Smooth muscle cell (in vitro differentiated cells): ENCODE results near the gene IDS. TPM values are rescaled to one million over a fixed set of nuclear protein-coding genes. Genes with fewer than 3 reads are reported as not detected.
A peak's percentile ranks its signal among the peaks of the same experiment; 100 is the strongest.
"Not testable (repeated sequence)": the region's sequence is repeated elsewhere in the genome, so short reads cannot be mapped to it uniquely, and the experiment has no call there.

Source experiments
- DNase-seq: peaks from one replicate; lab custom pipeline; 2025; ENCODE audit not compliant: unreplicated experiment; lab: John Stamatoyannopoulos, UW
- H2AFZ ChIP-seq: fragments of 200-600 bp; sonication (generic); 2 replicates; pipeline ENCODE4 v1.6.0; 2016; ENCODE audit warnings: antibody characterized with exemption, low read depth, mild to moderate bottlenecking
- H3F3A ChIP-seq: fragments of 200-600 bp; sonication (generic); 2 replicates; pipeline ENCODE4 v1.6.0; 2017; ENCODE audit warnings: antibody characterized with exemption, low read depth
- H3K27ac ChIP-seq: fragments of 200-600 bp; sonication (generic); 2 replicates; pipeline ENCODE4 v1.5.1; 2016; ENCODE audit warnings: low read depth, mild to moderate bottlenecking
- H3K27me3 ChIP-seq: fragments of 200-600 bp; sonication (generic); 2 replicates; pipeline ENCODE4 v1.6.1; 2016; ENCODE audit warnings: low read depth, mild to moderate bottlenecking
- H3K36me3 ChIP-seq: fragments of 200-600 bp; sonication (generic); 2 replicates; pipeline ENCODE4 v1.5.1; 2016; ENCODE audit warnings: low read depth
- H3K4me1 ChIP-seq: fragments of 200-600 bp; sonication (generic); 2 replicates; pipeline ENCODE4 v1.5.1; 2016; ENCODE audit warnings: low read depth
- H3K4me2 ChIP-seq: fragments of 200-600 bp; sonication (generic); 2 replicates; pipeline ENCODE4 v1.6.0; 2016; ENCODE audit warnings: mild to moderate bottlenecking
- H3K4me3 ChIP-seq: fragments of 200-600 bp; sonication (generic); 2 replicates; pipeline ENCODE4 v1.5.1; 2016; ENCODE audit warnings: mild to moderate bottlenecking
- H3K79me2 ChIP-seq: fragments of 200-600 bp; sonication (generic); 2 replicates; pipeline ENCODE4 v1.6.0; 2016; ENCODE audit warnings: low read depth, mild to moderate bottlenecking
- H3K9ac ChIP-seq: fragments of 200-600 bp; sonication (generic); 2 replicates; pipeline ENCODE4 v1.6.0; 2016; ENCODE audit warnings: low read depth
- H3K9me3 ChIP-seq: fragments of 200-600 bp; sonication (generic); replicated peaks from 2 replicates; pipeline ENCODE4 v1.5.1; 2016; ENCODE audit warnings: low read depth
- H4K20me1 ChIP-seq: fragments of 200-600 bp; sonication (generic); 2 replicates; pipeline ENCODE4 v1.6.0; 2016; ENCODE audit warnings: low read depth
- WGBS: methylation state at CpG from one replicate; pipeline ENCODE4 v1.1.7; 2016; ENCODE audit warnings: low lambda C conversion rate; 5-methylcytosine and 5-hydroxymethylcytosine counted together
- polyA plus RNA-seq: library from polyadenylated mRNA; unstranded; fragments of >200 nt; fragmentation: Nextera tagmentation; extraction: Ambion mirVana; gene quantifications from 2 replicates; pipeline ENCODE4 v1.2.1, GENCODE V29; 2016
- total RNA-seq: library from RNA; depleted of rRNA; stranded (reverse); fragments of >200 nt; gene quantifications from 2 replicates; pipeline ENCODE4 v1.2.3, GENCODE V29; 2014
- TF ChIP-seq, protein P1 (sequence below): fragments of 200-600 bp; sonication (generic); IDR thresholded peaks from 2 replicates; pipeline ENCODE4 v1.5.1; 2017; ENCODE audit warnings: borderline replicate concordance, mild to moderate bottlenecking, antibody characterized with exemption; ENCODE audit not compliant: insufficient read depth, poor library complexity, severe bottlenecking

The IDS gene
- total and polyA plus RNA-seq, 2 experiments from 2014 or later: 70.5 to 111 TPM

GRCh38 chrX:149545545-149546543 is 40.7 kb upstream of the IDS start:
- not testable (repeated sequence) for H4K20me1 ChIP-seq, DNase-seq, H3K4me2 ChIP-seq, H3K27me3 ChIP-seq, H3K9me3 ChIP-seq, H3K79me2 ChIP-seq, H3K4me3 ChIP-seq, H3K36me3 ChIP-seq, H3F3A ChIP-seq, H3K4me1 ChIP-seq, H3K27ac ChIP-seq, H2AFZ ChIP-seq, H3K9ac ChIP-seq
- TF ChIP-seq, protein P1, sequence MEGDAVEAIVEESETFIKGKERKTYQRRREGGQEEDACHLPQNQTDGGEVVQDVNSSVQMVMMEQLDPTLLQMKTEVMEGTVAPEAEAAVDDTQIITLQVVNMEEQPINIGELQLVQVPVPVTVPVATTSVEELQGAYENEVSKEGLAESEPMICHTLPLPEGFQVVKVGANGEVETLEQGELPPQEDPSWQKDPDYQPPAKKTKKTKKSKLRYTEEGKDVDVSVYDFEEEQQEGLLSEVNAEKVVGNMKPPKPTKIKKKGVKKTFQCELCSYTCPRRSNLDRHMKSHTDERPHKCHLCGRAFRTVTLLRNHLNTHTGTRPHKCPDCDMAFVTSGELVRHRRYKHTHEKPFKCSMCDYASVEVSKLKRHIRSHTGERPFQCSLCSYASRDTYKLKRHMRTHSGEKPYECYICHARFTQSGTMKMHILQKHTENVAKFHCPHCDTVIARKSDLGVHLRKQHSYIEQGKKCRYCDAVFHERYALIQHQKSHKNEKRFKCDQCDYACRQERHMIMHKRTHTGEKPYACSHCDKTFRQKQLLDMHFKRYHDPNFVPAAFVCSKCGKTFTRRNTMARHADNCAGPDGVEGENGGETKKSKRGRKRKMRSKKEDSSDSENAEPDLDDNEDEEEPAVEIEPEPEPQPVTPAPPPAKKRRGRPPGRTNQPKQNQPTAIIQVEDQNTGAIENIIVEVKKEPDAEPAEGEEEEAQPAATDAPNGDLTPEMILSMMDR: peak; percentile 14
- WGBS: 82% methylated on average over 19 of the region's 29 CpGs

GRCh38 chrX:149541521-149542047 is 36.5 kb upstream of the IDS start:
- H2AFZ ChIP-seq: no peak overlapping the region
- no peak for DNase-seq
- TF ChIP-seq, protein P1: no peak

GRCh38 chrX:149540621-149541520 is 35.8 kb upstream of the IDS start, which contains the start of gene EOLA1:
TSS of gene EOLA1 (plus strand) at chrX:149541012. CDS start at chrX:149545631, 4,619 bp downstream.
- peak within 1 kb of the TSS; percentile 6 for H2AFZ ChIP-seq
- H3K9ac ChIP-seq: peak within 1 kb of the TSS; percentile 71
- H3K4me1 ChIP-seq: no peaks in the 10 kb centered on the region
- H3K9me3 ChIP-seq: no peaks in the 10 kb centered on the region
- peak within 1 kb of the TSS; percentile 57 for H3K4me3 ChIP-seq
- no peaks in the 10 kb centered on the region for H3K79me2 ChIP-seq
- H3K27me3 ChIP-seq: no peaks in the 10 kb centered on the region
- TF ChIP-seq, protein P1: no peak
- no peaks in the 10 kb centered on the region for H4K20me1 ChIP-seq
- H3F3A ChIP-seq: no peaks in the 10 kb centered on the region
- no peak for DNase-seq
- H3K27ac ChIP-seq: peak within 1 kb of the TSS; percentile 93
- 44% methylated on average over 69 of the region's 71 CpGs for WGBS
- H3K4me2 ChIP-seq: peak within 1 kb of the TSS; percentile 82
- H3K36me3 ChIP-seq: no peaks in the 10 kb centered on the region

More at GRCh38 chrX:149541521-149542047, 36.5 kb upstream of the IDS start:
- peak overlapping the region; percentile 93 for H3K27ac ChIP-seq
- no peaks in the 10 kb centered on the region for H3K79me2 ChIP-seq
- no peaks in the 10 kb centered on the region for H3K27me3 ChIP-seq
- peak overlapping the region; percentile 50 for H3K4me3 ChIP-seq
- H3F3A ChIP-seq: no peaks in the 10 kb centered on the region
- peak overlapping the region; percentile 71 for H3K9ac ChIP-seq
- H4K20me1 ChIP-seq: no peaks in the 10 kb centered on the region
- 41% methylated on average over 13 of the region's 13 CpGs for WGBS
- H3K4me1 ChIP-seq: no peaks in the 10 kb centered on the region
- no peaks in the 10 kb centered on the region for H3K9me3 ChIP-seq
- H3K4me2 ChIP-seq: peak overlapping the region; percentile 82
- no peaks in the 10 kb centered on the region for H3K36me3 ChIP-seq
